Stimulated activated CD4-positive, alpha-beta T cell treated with anti-CD3 and anti-CD28 coated beads, Interleukin-15, amount 100 ng/mL, for 1 hour (primary cell): ENCODE results near the gene PHKA1.
"Not testable (repeated sequence)": the region's sequence is repeated elsewhere in the genome, so short reads cannot be mapped to it uniquely, and the experiment has no call there.

Experiments
- DNase-seq, 2 donors: peaks; one replicate each; pipeline ENCODE4 v3.0.0-alpha.2; 2020; ENCODE audit warnings: low read depth in 1 of 2, low spot score in 1 of 2

The PHKA1 gene

GRCh38 chrX:72573158-72573511, 141.0 kb downstream of the PHKA1 start:
- DNase-seq = no peak

- peak in 1 of 2 donors; percentile 1 for DNase-seq
Observed at GRCh38 chrX:72572248-72573157, 141.6 kb downstream of the PHKA1 start, which contains the start of gene HDAC8. TSS of gene HDAC8 (minus strand) at chrX:72572843. CDS start at chrX:72572761, 82 bp downstream.

GRCh38 chrX:72569786-72570185, 144.3 kb downstream of the PHKA1 start:
- no peak for DNase-seq

- DNase-seq = no peak
Observed at GRCh38 chrX:72568406-72569092, 145.6 kb downstream of the PHKA1 start.

DNA sequence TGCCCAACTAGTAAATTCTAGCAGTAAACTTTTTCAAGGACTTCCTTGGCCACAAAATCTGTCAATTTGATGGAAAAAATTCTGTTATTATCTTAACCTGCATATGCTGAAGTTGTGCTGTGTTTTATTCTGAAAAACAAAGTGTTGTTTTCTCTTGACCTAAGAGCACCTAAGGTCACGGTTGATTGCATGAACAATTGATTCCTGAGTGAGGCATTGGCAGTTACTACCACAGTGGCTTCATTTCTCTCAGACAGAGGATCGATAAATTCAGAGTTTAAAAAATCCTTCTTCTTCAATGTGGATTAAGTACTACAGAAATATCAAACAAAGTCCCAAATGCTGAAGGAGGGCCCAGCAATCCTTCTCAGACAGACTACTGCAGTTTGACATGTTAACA, 147.7 kb downstream of the PHKA1 start:
- no peak for DNase-seq

GRCh38 chrX:72559655-72560054, 154.5 kb downstream of the PHKA1 start:
- not testable (repeated sequence) for DNase-seq

- DNase-seq = no peak
Observed at GRCh38 chrX:72554448-72555140, 159.5 kb downstream of the PHKA1 start.

DNA sequence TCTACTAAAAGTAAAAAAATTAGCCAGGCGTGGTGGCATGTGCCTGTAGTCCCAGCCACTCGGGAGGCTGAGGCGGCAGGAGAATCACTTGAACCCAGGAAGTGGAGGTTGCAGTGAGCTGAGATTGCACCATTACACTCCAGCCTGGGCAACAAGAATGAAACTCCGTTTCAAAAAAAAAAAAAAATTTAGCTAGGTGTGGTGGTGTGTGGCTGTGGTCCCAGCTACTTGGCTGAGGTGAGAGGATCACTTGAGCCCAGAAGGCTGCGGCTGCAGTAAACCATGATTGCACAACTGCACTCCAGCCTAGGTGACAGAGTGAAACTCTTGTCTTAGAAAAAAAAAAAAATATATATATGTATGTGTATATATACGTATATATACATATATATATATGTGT, 161.7 kb downstream of the PHKA1 start:
- not testable (repeated sequence) for DNase-seq

DNA sequence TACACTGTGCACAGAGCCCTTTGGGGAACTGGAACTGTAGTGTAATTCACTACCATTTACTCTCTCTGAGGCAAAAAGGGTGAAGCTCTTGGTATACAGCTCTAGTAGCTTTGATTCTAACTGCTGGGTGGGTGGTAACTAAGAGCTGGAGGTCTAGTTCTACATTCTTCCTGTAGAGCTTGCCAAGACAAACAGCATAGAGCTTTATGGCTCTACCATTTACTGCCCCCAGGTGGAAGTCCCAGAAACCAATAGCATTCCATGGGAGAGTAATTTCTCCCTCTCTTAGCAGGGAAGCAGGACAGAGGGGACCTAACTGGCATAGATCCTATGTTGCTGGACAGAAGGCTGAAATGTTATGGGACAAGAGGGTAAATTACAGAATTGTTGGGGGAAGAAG, 168.1 kb downstream of the PHKA1 start:
- no peak for DNase-seq

DNA sequence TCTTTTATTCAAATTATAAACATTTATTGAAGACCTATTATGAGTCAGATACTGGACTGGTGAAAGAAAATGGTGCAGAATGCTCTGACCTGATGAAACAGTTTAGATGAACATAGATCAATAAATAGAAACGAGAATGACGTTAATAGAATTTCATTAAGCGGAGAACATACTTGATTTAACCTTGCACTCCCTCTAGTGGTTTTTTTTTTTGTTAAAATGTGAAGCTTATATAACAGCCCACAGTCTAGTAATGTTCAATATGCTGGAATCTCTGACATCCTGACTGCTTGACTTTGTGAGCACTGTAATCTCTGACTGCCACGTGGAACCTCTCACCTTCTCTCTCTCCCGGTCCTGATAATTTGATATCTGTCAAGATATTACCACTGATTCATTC, 173.8 kb downstream of the PHKA1 start:
- no peak for DNase-seq

DNA sequence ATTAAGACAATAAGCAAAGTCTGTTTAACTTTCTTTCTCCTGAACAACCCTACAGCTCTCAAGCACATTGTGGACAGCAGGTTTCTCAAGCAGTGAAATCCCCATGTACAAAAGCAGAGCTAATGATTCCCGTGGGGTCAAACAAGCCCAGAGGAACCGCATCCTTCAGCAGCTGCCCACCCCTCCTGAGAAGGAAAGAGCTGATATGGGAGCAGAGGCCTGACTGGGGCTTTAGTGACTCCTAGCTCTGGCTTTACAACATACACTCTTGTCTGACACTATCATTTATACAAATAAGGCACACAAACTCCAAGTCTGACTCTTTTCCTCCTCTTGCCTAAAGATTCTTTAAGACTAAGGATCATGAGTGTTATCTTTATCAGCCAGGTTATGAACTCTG, 174.3 kb downstream of the PHKA1 start:
- no peak for DNase-seq

DNA sequence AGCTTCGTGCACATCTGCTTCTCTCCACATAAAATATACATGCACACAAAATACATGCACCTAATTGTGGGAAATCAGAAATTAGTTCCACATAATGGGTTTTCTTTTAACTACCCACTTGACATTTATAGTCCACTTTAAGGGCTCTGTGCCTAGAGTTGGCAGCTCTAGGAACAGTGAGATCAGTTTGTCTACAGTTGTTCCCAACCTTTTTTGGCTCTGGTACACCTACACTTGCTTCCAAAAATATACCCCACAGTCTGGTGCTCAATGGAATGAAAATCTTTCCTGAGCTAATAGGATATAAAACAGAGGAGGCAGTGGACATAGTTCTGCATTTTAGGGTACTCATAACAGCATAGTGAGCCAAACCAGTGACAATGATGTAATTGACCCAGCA, 177.6 kb downstream of the PHKA1 start:
- DNase-seq = no peak

- DNase-seq = no peak
Observed at GRCh38 chrX:72532366-72532765, 181.7 kb downstream of the PHKA1 start.
